A549 treated with CORT108297 at 1 μM for 4 hours (cell line): Measurements from ENCODE around the gene MZT2B. TPM values are rescaled to one million over a fixed set of nuclear protein-coding genes. Genes with fewer than 3 reads are reported as not detected.

ENCODE experiments used
- total RNA-seq: library from RNA; stranded (reverse); fragments of 200-300 nt; extraction: Qiagen RNA extraction; gene quantifications from 5 replicates; pipeline ENCODE4 v1.2.3, GENCODE V29; 2022

Gene MZT2B
- 245 to 460 TPM (median 438 TPM) in 5 replicates for total RNA-seq

DNA sequence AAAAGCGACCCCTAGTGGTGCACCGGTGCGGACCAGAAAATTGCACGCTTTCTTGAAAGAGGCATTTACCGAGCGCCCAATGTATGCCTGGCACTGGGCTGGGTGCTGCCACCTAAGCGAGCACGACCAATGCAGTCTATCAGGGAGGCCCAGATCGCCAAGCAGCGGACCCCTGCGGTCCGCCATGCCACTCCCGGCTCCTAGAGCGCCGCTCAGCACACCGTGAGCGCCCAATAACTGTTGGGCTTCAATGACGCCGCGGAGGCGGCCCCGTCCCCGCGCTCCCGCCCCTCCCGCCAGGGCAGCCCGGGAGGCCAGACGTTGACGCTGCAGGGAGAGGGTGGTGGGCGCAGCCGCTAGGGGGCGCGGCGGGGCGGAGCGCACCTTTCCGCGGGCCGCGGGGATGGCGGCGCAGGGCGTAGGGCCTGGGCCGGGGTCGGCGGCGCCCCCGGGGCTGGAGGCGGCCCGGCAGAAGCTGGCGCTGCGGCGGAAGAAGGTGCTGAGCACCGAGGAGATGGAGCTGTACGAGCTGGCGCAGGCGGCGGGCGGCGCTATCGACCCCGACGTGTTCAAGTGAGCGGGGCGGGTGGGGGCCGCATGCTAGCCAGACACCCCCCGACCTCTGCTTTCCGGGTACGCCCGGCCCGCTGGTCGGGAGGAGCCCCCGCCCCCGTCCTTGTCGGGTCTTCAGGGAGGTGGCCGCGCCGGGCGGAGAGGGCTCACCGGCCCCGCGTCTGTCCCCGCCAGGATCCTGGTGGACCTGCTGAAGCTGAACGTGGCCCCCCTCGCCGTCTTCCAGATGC, at the start of gene MZT2B:
MZT2B (plus strand) TSS at position 383 of the 803 bp plus-strand sequence; CDS start at position 404, 21 bp downstream.

DNA sequence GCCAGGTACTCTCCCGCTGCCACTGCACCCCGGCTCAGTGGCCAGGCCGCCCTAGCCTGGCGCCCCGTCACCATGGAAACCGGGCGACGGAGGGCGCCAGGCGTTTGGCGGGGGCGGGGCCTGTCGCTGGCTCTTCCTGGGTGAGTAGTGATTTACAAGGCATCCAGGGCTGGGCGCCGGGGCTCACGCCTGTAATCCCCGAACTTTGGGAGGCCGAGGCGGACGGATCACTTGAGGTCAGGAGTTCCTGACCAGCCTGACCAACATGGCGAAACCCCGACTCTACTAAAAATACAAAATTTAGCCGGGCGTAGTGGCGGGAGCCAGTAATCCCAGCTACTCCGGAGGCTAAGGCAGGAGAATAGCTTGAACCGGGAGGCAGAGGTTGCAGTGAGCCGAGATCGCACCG, 37.1 kb upstream of the MZT2B start, which contains the start of gene CCDC74B:
CCDC74B (minus strand) TSS at position 107 of the 409 bp plus-strand sequence. CDS start 116 bp downstream, outside the sequence.

GRCh38 chr2:130181325-130181879, 660 bp upstream of the MZT2B start, which contains the start of gene SMPD4:
Gene SMPD4 (minus strand): TSS chr2:130181602. CDS start chr2:130176592, 5,010 bp downstream.

DNA sequence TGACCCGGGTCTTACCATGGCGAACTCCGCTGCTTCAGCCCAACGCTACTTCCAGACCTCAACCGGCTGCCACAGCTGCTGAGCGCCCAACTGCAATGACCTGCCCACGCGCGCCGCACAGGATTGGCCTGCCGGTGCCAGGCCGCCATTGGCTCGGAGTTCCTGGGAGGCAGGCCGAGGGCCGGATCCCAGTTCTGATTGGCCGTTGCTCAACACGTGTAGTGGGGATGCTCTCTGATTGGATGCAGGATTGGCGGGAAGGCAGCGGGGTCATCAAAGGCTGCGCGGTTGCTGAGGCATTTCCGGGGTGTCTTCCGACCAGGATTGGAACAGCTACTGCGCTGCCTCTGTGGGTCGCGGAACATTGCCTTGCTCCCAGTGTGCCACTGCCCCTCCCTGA, 16.3 kb downstream of the MZT2B start, which contains the start of gene TUBA3E:
TUBA3E (minus strand) TSS at position 97 of the 400 bp plus-strand sequence; CDS start at position 18, 79 bp downstream.

Other genes starting within 250 kb of the MZT2B start
- not detected in 5 replicates for gene RAB6C, start 202.6 kb upstream of the MZT2B start, total RNA-seq
- not detected in 5 replicates for gene POTEF, start 53.0 kb upstream of the MZT2B start, total RNA-seq
- gene CCDC74B, start 37.1 kb upstream of the MZT2B start, total RNA-seq = 4.4 to 8.4 TPM (median 6.9 TPM) in 5 replicates
- gene SMPD4, start 660 bp upstream of the MZT2B start, total RNA-seq = 61.6 to 81.4 TPM (median 75.4 TPM) in 5 replicates
- gene TUBA3E, start 16.2 kb downstream of the MZT2B start, total RNA-seq = 0.13 to 0.29 TPM (median 0.16 TPM) in 4 of 5 replicates, not detected in the other
- 141 to 179 TPM (median 167 TPM) in 5 replicates for gene IMP4, start 160.6 kb downstream of the MZT2B start, total RNA-seq
- 25.8 to 31.0 TPM (median 28.8 TPM) in 5 replicates for gene PTPN18, start 173.8 kb downstream of the MZT2B start, total RNA-seq